NCI-H1436 treated with DMSO at 0.1 percent for 48 hours (cell line): ENCODE results near the gene TTL.
"Not testable (repeated sequence)": the region's sequence is repeated elsewhere in the genome, so short reads cannot be mapped to it uniquely, and the experiment has no call there.

Source experiments
- DNase-seq: peaks from one replicate; lab custom pipeline; 2025; lab: John Stamatoyannopoulos, UW

The TTL gene

GRCh38 chr2:112520234-112520783, 38.4 kb downstream of the TTL start:
- DNase-seq = no peak

- no peak for DNase-seq
Observed at GRCh38 chr2:112523291-112523777, 41.4 kb downstream of the TTL start.

- not testable (repeated sequence) for DNase-seq
Observed at GRCh38 chr2:112524276-112524675, 42.3 kb downstream of the TTL start.

- DNase-seq = no peak
Observed at GRCh38 chr2:112528541-112528940, 46.6 kb downstream of the TTL start.

GRCh38 chr2:112529757-112530156, 47.8 kb downstream of the TTL start:
- DNase-seq = no peak

GRCh38 chr2:112530728-112531127, 48.8 kb downstream of the TTL start:
- DNase-seq = no peak

- DNase-seq = no peak
Observed at GRCh38 chr2:112534826-112535225, 52.9 kb downstream of the TTL start.

GRCh38 chr2:112536665-112537064, 54.7 kb downstream of the TTL start:
- DNase-seq = not testable (repeated sequence)

- DNase-seq = no peak
Observed at GRCh38 chr2:112539306-112539705, 57.4 kb downstream of the TTL start.

- DNase-seq = no peak
Observed at GRCh38 chr2:112540906-112541305, 59.0 kb downstream of the TTL start.

GRCh38 chr2:112541315-112542122, 59.6 kb downstream of the TTL start:
- DNase-seq = peak; percentile 8

- DNase-seq = no peak
Observed at GRCh38 chr2:112542123-112542983, 60.4 kb downstream of the TTL start, which contains the start of gene POLR1B. POLR1B (plus strand) TSS chr2:112542465; CDS start chr2:112542495, 30 bp downstream.

GRCh38 chr2:112542984-112543661, 61.2 kb downstream of the TTL start:
- no peak for DNase-seq

GRCh38 chr2:112547333-112547732, 65.4 kb downstream of the TTL start:
- DNase-seq = no peak

GRCh38 chr2:112548980-112549379, 67.0 kb downstream of the TTL start:
- no peak for DNase-seq

- no peak for DNase-seq
Observed at GRCh38 chr2:112566104-112566503, 84.1 kb downstream of the TTL start.

- DNase-seq = not testable (repeated sequence)
Observed at GRCh38 chr2:112566508-112566907, 84.6 kb downstream of the TTL start.

GRCh38 chr2:112572005-112572404, 90.0 kb downstream of the TTL start:
- DNase-seq = no peak

- DNase-seq = no peak
Observed at GRCh38 chr2:112577756-112578155, 95.8 kb downstream of the TTL start.

- DNase-seq = no peak
Observed at GRCh38 chr2:112579241-112579640, 97.3 kb downstream of the TTL start.

- no peak for DNase-seq
Observed at GRCh38 chr2:112580084-112580483, 98.1 kb downstream of the TTL start.

GRCh38 chr2:112582314-112582746, 100.4 kb downstream of the TTL start:
- DNase-seq = peak; percentile 16
